HEK293 (cell line): Measurements from ENCODE around the gene NXPH4.

Source experiments
- CTCF ChIP-seq: fragments of 450-650 bp; formaldehyde crosslinking; IDR thresholded peaks from 2 replicates; pipeline ENCODE4 v1.5.1; 2016; ENCODE audit warnings: missing biosample characterization, missing genetic modification characterization
- HOXC10 ChIP-seq: sonication (generic); formaldehyde crosslinking; IDR thresholded peaks from 2 replicates; pipeline ENCODE4 v1.8.1; 2023; ENCODE audit warnings: mild to moderate bottlenecking, missing genetic modification reagents
- HOXD13 ChIP-seq: sonication (generic); formaldehyde crosslinking; IDR thresholded peaks from 2 replicates; pipeline ENCODE4 v1.8.0; 2022; ENCODE audit warnings: missing genetic modification reagents, borderline replicate concordance
- KLF8 ChIP-seq: fragments of 450-650 bp; formaldehyde crosslinking; IDR thresholded peaks from 2 replicates; pipeline ENCODE4 v1.5.1; 2016; ENCODE audit warnings: missing biosample characterization, missing genetic modification characterization
- OVOL3 ChIP-seq: fragments of 450-650 bp; formaldehyde crosslinking; IDR thresholded peaks from 2 replicates; pipeline ENCODE4 v1.5.1; 2016; ENCODE audit warnings: missing biosample characterization, missing genetic modification characterization
- PRDM1 ChIP-seq: fragments of 450-650 bp; formaldehyde crosslinking; IDR thresholded peaks from 2 replicates; pipeline ENCODE4; 2016; ENCODE audit warnings: missing biosample characterization, missing genetic modification characterization
- PRDM6 ChIP-seq: fragments of 450-650 bp; formaldehyde crosslinking; IDR thresholded peaks from 2 replicates; pipeline ENCODE4 v1.5.1; 2017; ENCODE audit warnings: missing biosample characterization, missing genetic modification characterization
- SCRT1 ChIP-seq: fragments of 450-650 bp; formaldehyde crosslinking; IDR thresholded peaks from 2 replicates; pipeline ENCODE4 v1.5.1; 2016; ENCODE audit warnings: missing biosample characterization, missing genetic modification characterization, borderline replicate concordance
- SCRT2 ChIP-seq: fragments of 450-650 bp; formaldehyde crosslinking; IDR thresholded peaks from 2 replicates; pipeline ENCODE4 v1.5.1; 2016; ENCODE audit warnings: missing biosample characterization, missing genetic modification characterization
- ZBTB11 ChIP-seq: fragments of 450-650 bp; formaldehyde crosslinking; conservative IDR thresholded peaks from 2 replicates; pipeline ENCODE4 v1.5.1; 2016; ENCODE audit warnings: low read depth, missing biosample characterization, missing genetic modification characterization
- ZNF121 ChIP-seq: fragments of 450-650 bp; formaldehyde crosslinking; IDR thresholded peaks from 2 replicates; pipeline ENCODE4 v1.5.1; 2016; ENCODE audit warnings: missing biosample characterization, missing genetic modification characterization
- ZNF132 ChIP-seq: fragments of 450-650 bp; formaldehyde crosslinking; IDR thresholded peaks from 2 replicates; pipeline ENCODE4 v1.5.1; 2017; ENCODE audit warnings: missing biosample characterization, missing genetic modification characterization, borderline replicate concordance
- ZNF202 ChIP-seq: fragments of 450-650 bp; formaldehyde crosslinking; IDR thresholded peaks from 2 replicates; pipeline ENCODE4 v1.5.1; 2016; ENCODE audit warnings: missing biosample characterization, missing genetic modification characterization, borderline replicate concordance
- ZNF211 ChIP-seq: fragments of 450-650 bp; formaldehyde crosslinking; IDR thresholded peaks from 2 replicates; pipeline ENCODE4 v1.5.1; 2016; ENCODE audit warnings: low read depth, missing biosample characterization, missing genetic modification characterization
- ZNF248 ChIP-seq: fragments of 450-650 bp; formaldehyde crosslinking; IDR thresholded peaks from 2 replicates; pipeline ENCODE4 v1.5.1; 2017; ENCODE audit warnings: missing biosample characterization, missing genetic modification characterization
- ZNF335 ChIP-seq: fragments of 450-650 bp; formaldehyde crosslinking; conservative IDR thresholded peaks from 2 replicates; pipeline ENCODE4 v1.5.1; 2016; ENCODE audit warnings: missing biosample characterization, missing genetic modification characterization
- ZNF354C ChIP-seq: fragments of 450-650 bp; formaldehyde crosslinking; IDR thresholded peaks from 2 replicates; pipeline ENCODE4 v1.5.1; 2016; ENCODE audit warnings: missing biosample characterization, missing genetic modification characterization, low read depth, borderline replicate concordance
- ZNF398 ChIP-seq: fragments of 450-650 bp; formaldehyde crosslinking; IDR thresholded peaks from 2 replicates; pipeline ENCODE4 v1.5.1; 2017; ENCODE audit warnings: missing biosample characterization, missing genetic modification characterization
- ZNF416 ChIP-seq: fragments of 450-650 bp; formaldehyde crosslinking; IDR thresholded peaks from 2 replicates; pipeline ENCODE4 v1.5.1; 2016; ENCODE audit warnings: missing biosample characterization, missing genetic modification characterization
- ZNF48 ChIP-seq: fragments of 450-650 bp; formaldehyde crosslinking; IDR thresholded peaks from 2 replicates; pipeline ENCODE4 v1.5.1; 2016; ENCODE audit warnings: missing biosample characterization, missing genetic modification characterization
- ZNF580 ChIP-seq: fragments of 450-650 bp; formaldehyde crosslinking; IDR thresholded peaks from 2 replicates; pipeline ENCODE4 v1.5.1; 2016; ENCODE audit warnings: missing biosample characterization, missing genetic modification characterization
- ZNF600 ChIP-seq: fragments of 450-650 bp; formaldehyde crosslinking; IDR thresholded peaks from 2 replicates; pipeline ENCODE4 v1.5.1; 2016; ENCODE audit warnings: missing biosample characterization, missing genetic modification characterization
- ZNF621 ChIP-seq: fragments of 450-650 bp; formaldehyde crosslinking; IDR thresholded peaks from 2 replicates; pipeline ENCODE4 v1.5.1; 2017; ENCODE audit warnings: missing biosample characterization, missing genetic modification characterization
- ZNF701 ChIP-seq: fragments of 450-650 bp; formaldehyde crosslinking; IDR thresholded peaks from 2 replicates; pipeline ENCODE4 v1.5.1; 2016; ENCODE audit warnings: missing biosample characterization, missing genetic modification characterization
- ZNF776 ChIP-seq: fragments of 450-650 bp; formaldehyde crosslinking; IDR thresholded peaks from 2 replicates; pipeline ENCODE4 v1.5.0; 2017; ENCODE audit warnings: missing biosample characterization, missing genetic modification characterization, borderline replicate concordance
- ZNF837 ChIP-seq: fragments of 450-650 bp; formaldehyde crosslinking; IDR thresholded peaks from 2 replicates; pipeline ENCODE4 v1.5.1; 2016; ENCODE audit warnings: missing biosample characterization, missing genetic modification characterization
- TF ChIP-seq, protein P1 (sequence below): fragments of 450-650 bp; formaldehyde crosslinking; IDR thresholded peaks from 2 replicates; pipeline ENCODE4 v1.5.1; 2016; ENCODE audit warnings: missing biosample characterization, missing genetic modification characterization
- TF ChIP-seq, protein P2 (sequence below): fragments of 450-650 bp; formaldehyde crosslinking; IDR thresholded peaks from 2 replicates; pipeline ENCODE4 v1.5.1; 2016; ENCODE audit warnings: missing biosample characterization, missing genetic modification characterization

The NXPH4 gene

DNA sequence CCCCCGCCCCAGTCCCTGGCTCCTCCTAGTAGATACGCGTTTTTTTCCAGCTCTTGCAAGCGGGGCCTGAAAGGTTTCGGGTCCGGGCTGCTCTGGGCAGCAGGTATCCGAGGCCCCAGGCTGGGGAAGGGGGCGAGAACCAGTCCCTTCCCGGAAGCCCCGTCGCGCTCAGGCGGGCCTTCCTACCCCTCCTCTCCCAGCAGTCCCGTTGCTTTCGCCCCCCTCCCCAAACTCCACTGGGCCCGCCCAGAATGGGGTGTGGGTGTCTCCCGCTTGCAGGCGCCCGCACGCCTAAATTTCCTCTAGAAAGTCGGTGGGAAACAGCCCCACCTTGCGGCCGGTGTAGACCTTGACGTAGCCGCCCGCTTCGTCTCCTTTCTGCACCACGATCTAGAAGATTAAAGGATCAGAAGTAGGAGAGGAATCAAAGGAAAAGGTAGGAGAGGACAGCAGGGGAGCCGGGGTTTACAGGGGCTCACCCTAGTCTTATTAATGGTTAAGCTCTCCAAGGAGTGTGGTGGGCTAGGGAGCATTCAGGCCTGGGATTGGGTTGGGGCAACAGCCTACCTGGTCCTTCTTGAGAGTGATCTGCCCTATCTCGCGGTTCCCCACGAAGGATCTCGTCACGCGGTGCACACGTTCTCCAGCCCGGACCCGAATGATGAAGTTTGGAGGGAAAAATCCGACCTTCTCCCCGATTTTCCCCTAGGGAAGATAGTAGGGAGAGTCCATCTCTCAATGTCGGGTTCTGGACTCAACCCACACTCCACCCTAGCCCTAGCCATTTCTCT, 27.1 kb downstream of the NXPH4 start (continued):
- TF ChIP-seq ZNF398 (tag by site-specific recombination) (peak; percentile 70), ZNF48 (tag by site-specific recombination) (no peak), ZNF837 (tag by site-specific recombination) (no peak), SCRT1 (no peak), OVOL3 (tag by site-specific recombination) (no peak), ZBTB11 (0 out of 2 replicates have a peak, but pooled peaks have one; percentile 20), KLF8 (peak; percentile 76), ZNF211 (tag by site-specific recombination) (no peak), ZNF776 (no peak), ZNF701 (no peak), ZNF202 (tag by site-specific recombination) (no peak), PRDM1 (tag by site-specific recombination) (peak; percentile 39; the same call in 1 of the 2 replicates), ZNF335 (peak; percentile 32), HOXD13 (CRISPR knock-in tag) (no peak), ZNF416 (tag by site-specific recombination) (no peak), ZNF121 (tag by site-specific recombination) (no peak), HOXC10 (CRISPR knock-in tag) (no peak), SCRT2 (tag by site-specific recombination) (no peak), ZNF132 (tag by site-specific recombination) (no peak), ZNF621 (tag by site-specific recombination) (no peak), ZNF600 (tag by site-specific recombination) (no peak), PRDM6 (tag by site-specific recombination) (no peak), ZNF248 (tag by site-specific recombination) (no peak), CTCF (tag by site-specific recombination) (peak; percentile 81), ZNF580 (tag by site-specific recombination) (0 out of 2 replicates have a peak, but pooled peaks have one; percentile 13), ZNF354C (no peak)
- TF ChIP-seq, protein P1, sequence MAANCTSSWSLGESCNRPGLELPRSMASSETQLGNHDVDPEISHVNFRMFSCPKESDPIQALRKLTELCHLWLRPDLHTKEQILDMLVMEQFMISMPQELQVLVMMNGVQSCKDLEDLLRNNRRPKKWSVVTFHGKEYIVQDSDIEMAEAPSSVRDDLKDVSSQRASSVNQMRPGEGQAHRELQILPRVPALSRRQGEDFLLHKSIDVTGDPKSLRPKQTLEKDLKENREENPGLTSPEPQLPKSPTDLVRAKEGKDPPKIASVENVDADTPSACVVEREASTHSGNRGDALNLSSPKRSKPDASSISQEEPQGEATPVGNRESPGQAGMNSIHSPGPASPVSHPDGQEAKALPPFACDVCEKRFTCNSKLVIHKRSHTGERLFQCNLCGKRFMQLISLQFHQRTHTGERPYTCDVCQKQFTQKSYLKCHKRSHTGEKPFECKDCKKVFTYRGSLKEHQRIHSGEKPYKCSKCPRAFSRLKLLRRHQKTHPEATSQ (tag by site-specific recombination): no peak
- TF ChIP-seq, protein P2, sequence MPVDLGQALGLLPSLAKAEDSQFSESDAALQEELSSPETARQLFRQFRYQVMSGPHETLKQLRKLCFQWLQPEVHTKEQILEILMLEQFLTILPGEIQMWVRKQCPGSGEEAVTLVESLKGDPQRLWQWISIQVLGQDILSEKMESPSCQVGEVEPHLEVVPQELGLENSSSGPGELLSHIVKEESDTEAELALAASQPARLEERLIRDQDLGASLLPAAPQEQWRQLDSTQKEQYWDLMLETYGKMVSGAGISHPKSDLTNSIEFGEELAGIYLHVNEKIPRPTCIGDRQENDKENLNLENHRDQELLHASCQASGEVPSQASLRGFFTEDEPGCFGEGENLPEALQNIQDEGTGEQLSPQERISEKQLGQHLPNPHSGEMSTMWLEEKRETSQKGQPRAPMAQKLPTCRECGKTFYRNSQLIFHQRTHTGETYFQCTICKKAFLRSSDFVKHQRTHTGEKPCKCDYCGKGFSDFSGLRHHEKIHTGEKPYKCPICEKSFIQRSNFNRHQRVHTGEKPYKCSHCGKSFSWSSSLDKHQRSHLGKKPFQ: no peak
